ENCODE results near the gene CCDC179. TPM values are rescaled to one million over a fixed set of nuclear protein-coding genes. Genes with fewer than 3 reads are reported as not detected.

Gene CCDC179
- total and polyA plus RNA-seq, 2 donors: not detected

- no peak for DNase-seq (ENCODE audit: extremely low spot score)
- Histone ChIP-seq H3K36me3 (ENCODE audit: insufficient read depth) (no peaks in the 10 kb centered on the region), H3K4me3 (ENCODE audit: low read depth, low read length) (no peak overlapping the region), H3K4me1 (ENCODE audit: insufficient read depth) (no peaks in the 10 kb centered on the region), H3K27ac (ENCODE audit: low read depth) (no peak overlapping the region)
- WGBS: 92% methylated on average over 3 of the region's 3 CpGs
Measured at GRCh38 chr11:22797047-22797446, 63.2 kb downstream of the CCDC179 start.

Other genes with a start within 250 kb of the CCDC179 start
- gene FANCF, start 234.7 kb downstream of the CCDC179 start, total RNA-seq: 14.3 TPM
- gene FANCF, start 234.7 kb downstream of the CCDC179 start, polyA plus RNA-seq: 5.6 TPM
- 18.8 TPM for gene GAS2, start 193.9 kb downstream of the CCDC179 start, total RNA-seq
- 0.79 TPM for gene GAS2, start 193.9 kb downstream of the CCDC179 start, polyA plus RNA-seq
- 15.1 TPM for gene SVIP, start 30.7 kb downstream of the CCDC179 start, total RNA-seq
- 6.5 TPM for gene SVIP, start 30.7 kb downstream of the CCDC179 start, polyA plus RNA-seq

All from urinary bladder (tissue), 4 donors.